HuH-7.5 (cell line): Measurements from ENCODE around the gene NKTR.

Experiments
- DNase-seq: peaks from one replicate; pipeline ENCODE4 v3.0.0; 2011; ENCODE audit warnings: low spot score

The NKTR gene

GRCh38 chr3:42696356-42697288 is 96.1 kb downstream of the NKTR start:
- no peak for DNase-seq

GRCh38 chr3:42697289-42698051 is 97.0 kb downstream of the NKTR start:
- no peak for DNase-seq
